COLO668 (cell line): ENCODE data around the gene SCAANT1.

Source experiments
- DNase-seq: peaks from one replicate; lab custom pipeline; 2025; ENCODE audit not compliant: unreplicated experiment; lab: John Stamatoyannopoulos, UW

Gene SCAANT1

DNA sequence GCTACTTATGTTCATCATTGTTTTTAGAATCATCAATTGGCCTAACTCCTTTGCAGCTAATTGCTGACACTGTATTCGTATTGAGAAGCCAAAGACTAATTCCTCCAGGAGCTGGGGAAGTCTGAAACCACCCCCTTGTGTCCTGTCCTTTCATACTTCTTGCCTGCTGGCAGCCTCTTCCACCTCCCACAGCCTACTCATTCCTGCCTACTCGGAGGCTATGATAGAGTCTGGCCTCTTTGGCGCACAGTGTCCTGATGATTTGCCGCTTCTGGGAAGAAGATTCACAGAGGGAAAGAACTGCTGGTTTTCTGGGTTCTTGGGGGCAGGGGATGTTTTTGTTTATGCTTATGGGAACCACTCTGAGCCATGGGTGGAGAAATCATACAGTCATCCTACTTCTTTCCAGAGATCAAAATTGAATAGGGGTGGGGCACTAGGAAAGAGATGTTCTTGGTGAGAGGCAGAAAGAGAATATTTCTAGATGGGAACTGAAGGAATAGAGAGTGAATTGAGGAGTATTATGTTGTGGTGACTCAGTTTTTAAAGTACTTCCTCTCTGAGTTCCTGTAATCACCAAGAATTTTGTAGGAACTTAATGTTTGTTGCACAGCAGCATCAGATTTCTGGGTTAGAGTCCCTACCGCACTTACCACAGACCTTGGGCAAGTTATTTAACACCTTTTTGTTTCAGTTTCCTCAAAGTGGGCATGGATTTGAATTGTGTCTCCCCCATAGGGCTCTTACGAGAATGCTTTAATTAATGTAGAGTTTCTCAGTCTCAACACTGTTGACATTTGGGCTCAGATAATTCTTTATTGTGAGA, 22.1 kb upstream of the SCAANT1 start:
- no peak for DNase-seq

DNA sequence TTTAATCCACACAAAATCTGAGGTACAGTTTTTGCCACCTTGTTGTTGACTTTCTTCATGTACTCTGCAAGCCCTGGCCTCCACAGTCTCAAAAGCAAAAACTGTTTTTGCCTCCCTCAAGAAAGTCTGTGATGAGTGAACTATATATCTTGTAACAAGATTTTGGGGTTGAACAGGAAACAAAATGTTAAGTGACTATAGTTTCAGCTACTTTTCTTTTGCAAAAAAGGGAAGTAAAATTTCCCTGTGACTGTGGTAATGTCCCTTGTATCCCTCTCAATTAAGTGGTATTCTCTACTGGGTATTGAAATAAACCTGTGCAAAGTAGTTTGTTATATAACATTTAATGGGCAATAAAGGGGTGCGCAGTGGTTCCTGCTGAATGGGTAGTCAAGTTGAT, 21.3 kb upstream of the SCAANT1 start:
- no peak for DNase-seq

DNA sequence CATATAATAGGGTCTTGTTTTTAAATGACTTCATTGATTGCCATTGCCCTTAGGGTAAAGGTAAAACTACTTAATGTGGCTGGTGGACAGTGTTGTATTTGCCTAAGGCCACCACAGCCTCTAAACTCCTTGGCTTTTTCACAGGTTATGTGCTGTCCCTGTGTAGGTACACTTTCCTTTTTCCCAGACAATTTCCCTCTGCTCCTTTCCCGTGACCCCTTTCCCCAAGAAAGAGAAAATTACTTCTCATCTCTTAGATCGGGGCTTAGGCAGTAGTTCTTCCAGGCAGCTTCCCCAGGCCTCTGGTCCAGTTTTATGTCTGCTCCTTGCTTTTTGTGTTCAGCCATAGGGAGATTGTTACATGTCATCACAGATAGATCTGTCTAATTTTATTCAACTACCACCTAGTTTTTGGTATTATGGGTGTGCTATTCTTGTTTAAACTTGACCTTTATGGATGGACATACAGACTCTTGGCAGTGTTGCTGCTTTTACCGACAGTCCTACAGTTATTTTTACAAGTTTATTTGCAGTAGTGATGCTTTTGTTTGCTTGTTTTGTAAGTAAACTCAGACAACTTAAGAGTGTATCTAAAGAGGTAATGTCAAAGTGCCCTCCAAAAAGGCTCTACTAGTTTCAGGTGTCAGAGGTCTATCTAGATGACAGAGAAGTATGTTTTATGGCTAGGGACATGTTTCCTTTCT, 20.5 kb upstream of the SCAANT1 start:
- no peak for DNase-seq

DNA sequence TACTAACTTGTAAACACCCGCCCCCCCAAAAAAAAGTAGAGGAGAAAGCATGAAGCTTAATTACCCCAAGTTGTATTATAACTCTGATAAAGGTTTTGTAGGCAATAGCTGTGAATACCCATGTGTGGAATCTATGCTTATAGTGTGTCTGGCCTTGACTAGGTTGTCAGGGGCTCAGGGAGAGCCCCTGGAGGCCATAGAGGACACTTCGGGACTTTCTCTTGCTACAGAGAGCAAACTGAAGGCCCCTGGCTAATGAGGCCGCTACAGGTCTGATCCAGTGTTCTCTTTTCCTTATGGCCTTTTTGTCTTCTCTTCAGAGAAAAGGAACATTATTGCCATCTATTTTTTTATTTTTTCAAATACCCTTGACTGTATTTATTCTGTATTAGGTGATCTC, 19.1 kb upstream of the SCAANT1 start:
- no peak for DNase-seq

DNA sequence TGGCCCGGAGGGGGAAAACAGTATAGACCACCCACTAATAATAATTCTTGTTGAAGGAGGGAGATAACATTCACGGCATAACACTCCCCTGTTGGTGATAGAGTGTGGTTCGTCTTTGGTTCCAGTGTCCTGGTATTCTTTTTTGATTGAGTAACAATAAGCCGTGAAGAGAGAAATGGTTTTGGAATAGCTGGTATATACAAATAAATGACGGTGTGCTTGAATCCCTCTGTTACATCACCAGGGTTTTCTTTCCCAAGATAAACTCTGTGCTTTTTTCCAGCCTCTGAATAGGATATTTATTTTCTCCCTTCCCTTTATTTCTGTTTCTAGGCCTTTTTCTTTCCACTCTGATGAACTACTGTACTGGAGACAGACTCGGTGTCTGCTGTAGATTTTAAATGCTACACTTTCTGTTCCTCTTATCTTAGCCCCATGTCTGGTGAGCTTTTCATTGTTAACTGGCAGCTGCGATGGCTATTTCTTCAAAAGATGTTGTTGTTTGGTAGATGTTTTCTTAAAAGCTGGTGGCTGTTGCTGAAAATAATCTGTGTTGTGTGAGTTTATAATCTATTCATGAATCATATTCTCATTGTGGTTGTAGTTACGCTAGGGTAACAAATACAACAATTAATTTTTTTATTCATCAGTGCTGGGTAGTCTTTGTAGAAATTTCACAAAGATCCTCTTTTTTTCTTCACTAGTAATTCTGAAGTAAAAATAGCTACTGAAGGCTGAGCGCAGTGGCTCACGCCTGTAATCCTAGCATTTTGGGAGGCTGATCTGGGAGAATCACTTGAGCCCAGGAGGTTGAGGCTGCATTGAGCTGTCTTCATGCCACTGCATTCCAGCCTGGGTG, 15.5 kb upstream of the SCAANT1 start:
- DNase-seq = no peak

DNA sequence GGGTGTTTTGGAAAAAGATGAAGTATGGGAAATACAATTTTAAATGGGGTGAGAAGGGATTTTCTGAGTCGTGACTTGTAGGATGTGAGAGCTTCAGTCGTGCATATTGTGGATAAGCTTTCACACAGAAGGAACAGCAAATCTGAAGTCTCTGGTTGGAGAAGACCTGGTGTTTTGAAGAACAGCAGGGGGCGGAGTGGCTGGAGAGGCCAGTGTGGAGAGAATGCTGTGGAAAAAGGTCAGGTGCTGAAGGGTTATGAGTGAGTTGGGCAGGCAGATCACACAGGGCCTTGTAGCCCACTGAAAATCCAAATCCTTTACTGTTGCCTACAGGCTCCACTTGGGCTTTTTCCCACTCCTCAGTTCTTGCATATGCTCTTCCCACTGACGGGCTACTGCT, 14.1 kb upstream of the SCAANT1 start:
- DNase-seq = no peak

DNA sequence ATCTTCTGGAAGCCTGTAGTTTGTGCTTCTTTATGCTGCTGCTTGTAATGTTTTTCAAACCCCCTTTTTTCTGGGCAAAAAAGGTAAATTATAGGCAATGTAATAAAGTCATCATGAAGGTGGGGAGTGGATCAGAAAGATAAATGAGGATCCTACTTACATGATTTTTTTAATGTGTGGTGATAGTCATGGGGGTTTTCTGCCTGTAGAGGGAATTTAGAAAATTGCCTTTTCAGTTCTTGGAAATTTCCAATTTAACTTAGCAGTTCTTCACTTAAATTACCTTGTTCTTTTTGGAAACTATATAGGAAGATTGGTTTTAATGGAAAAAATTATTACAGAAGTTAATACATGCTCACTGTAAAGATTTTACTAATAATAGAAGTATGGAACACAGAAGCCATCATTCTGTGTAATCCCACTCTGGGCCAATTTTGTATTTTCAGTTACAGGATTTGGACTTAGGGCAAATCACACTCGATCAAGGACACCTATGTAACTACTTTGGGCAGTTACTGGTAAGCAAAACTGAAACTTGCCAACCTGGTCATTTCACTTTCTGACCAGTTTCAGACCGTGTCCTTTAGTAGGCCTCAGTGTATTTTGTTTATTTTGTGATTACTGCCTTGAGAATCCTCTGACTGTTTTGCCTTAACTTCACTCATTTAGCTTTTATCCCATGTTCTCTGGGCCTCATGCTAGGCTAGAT, 10.5 kb upstream of the SCAANT1 start:
- DNase-seq = no peak

DNA sequence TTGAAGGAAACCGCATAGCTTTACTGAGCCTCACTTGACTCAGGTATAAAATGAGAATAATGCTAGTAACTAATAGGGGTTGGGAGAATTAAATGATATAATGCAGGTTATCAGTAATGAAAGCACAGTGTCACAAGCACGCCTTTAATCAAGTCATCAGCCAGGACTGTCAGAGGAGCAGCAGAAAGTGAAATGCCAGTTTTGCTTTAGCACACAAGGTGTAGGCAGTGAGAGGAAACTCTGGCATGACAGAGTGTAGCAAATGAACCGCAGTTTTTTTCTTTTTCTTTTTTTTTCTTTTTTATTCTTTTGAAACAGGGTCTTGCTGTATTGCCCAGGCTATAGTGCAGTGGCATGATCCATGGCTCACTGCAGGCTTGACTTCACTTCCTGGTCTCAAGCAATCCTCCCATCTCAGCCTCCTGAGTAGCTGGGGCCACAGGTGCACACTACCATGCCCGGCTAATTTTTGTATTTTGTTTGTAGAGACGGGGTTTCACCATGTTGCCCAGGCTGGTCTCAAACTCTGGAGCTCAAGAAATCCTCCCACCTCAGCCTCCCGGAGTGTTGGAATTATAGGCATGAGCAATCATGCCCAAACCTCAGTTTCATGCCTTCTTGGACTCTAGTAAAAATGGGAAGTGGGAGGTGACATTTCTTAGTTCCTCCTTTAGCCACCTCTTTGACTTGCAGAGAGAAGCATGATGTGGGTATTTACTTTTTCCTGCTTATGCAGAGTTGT, 9.7 kb upstream of the SCAANT1 start:
- no peak for DNase-seq

DNA sequence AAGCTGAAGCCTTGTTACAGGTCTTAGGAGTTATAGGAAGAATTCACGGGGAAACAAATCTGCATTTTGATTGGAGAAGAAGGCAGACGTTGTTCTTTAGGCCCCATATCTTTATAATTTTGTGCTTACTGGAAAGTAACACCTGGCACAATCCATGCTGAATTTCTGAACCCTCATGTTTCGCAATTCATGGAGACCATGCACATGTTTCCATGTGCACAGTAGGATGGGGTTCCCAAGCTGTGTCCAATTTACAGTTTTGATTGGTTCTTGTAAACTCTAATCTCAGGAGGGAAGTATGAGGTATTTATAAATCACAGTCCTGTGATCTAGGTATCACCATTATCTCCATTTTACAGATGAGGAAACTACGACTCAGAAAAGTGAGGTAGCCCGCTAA, 7.8 kb upstream of the SCAANT1 start:
- DNase-seq = no peak

DNA sequence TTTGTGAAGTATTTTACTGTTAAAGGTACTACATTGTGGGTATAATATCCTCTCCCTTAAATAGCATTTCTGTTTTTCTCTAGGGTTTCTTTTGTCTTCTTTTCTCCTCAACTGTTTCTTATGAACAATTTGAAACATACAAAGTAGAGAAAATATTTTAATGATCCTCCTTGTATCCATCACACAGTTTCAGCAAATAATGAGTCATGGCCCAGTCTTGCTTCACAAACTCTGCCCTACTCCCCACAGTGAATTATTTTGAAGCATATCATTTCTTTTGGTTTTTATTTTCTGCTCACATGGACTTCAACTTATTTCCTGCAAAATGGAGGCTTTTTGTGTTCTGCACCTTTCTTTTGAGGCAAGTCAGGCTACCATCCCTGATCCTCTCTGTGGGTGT, 6.1 kb upstream of the SCAANT1 start:
- no peak for DNase-seq

DNA sequence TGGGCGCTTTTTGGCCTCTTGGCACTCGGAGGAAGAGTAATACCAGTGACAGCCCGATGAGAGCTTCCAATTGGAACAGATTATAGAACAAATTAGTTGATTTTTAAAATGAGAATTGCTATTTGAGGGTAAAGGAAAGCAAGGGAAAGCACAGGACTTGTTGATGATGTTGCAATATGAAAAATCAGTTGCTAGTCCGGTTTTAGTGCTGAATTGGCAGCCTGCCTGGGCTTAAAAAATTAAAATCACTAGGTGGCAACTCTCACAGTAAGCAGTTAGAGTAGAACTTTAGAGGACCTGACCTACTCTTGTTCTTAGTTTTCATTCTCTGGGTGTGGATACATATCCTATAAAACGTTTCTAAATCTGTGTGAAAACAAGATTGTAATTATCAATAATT, 2.1 kb upstream of the SCAANT1 start:
- DNase-seq = no peak

DNA sequence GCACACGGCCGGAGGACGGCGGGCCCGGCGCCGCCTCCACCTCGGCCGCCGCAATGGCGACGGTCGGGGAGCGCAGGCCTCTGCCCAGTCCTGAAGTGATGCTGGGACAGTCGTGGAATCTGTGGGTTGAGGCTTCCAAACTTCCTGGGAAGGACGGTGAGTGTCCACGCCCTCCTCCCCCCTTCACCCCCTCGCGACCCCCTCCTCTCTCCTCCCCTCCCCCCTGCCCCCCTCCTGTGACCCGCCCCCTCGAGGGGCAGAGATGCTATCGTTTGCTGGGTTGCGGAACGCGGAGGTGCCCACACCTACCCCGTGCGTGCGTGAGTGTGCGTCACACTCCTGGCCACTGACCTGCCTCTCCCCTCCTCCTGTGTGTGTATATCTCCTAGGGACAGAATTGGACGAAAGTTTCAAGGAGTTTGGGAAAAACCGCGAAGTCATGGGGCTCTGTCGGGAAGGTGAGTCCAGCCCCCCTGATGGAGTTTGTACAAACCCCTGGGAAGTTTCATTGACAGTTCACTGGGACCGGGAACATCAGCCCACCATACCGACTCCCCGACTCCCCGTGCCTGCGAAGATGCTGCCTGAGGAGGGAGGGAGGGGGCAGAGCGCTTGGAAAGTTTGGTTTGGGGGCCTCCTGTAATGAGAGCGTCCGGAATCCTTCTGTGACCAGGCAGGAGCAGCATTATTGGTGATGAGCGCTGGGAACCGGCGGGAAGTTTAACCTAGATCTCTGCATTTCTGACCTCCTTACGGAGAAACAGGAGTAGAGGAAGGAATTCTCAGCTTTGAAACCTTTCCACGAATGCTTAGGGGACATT, 795 bp upstream of the SCAANT1 start:
- peak; percentile 40 for DNase-seq

DNA sequence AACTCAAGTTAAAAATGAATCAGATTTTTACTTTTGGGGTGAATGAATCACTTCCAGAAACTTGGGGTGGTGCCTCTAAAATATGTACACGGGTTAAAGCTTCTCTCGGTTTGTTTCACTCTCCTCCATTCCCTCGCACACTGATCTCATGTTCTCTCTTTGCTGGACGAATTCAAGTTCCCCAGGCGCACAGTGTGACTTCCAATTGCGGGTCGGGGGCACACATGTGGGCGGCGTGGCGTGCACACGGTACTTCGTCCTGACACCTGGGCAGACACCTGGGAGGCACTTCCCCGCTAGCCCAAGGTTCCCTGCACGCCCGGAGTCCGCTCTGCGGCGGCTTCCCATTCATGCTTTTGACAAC, 692 bp downstream of the SCAANT1 start:
- DNase-seq = no peak

DNA sequence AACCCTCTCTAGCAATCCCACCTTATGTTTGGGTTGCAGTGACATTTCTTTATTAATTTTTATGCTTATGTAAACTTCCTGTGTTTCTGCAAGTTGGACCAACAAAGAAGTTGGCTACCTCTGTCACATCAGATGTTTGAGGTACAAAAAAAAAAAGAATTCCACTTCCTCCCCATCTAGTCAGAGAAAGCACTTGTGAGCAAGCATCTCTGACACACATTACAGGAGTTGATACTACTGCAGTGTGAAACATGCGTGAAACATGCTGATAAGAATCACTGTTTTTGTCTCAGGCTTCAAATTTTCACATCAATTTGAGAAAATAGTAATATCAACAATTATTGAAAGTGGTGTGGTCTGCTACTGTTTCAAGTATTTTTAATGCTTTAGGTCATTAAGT, 1.3 kb downstream of the SCAANT1 start:
- no peak for DNase-seq

DNA sequence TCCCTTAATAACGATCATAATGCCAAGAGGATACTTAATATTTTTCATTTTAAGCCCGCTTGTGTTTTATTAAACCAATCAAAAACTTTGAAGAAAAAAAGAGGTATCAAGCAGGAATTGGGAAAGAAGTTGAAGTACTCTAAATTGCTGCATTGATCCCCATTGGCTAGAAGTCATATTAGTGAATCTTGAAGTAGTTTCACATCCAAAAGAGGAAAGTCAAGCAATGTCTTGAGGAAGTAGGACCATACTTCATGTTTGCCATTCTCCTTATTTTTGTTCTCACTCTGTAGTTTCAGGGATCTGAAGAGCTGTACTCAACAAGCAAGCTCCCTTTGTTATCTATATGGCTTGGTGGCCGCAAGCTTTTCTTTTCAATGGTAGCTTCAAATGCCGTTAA, 2.2 kb downstream of the SCAANT1 start:
- DNase-seq = no peak

DNA sequence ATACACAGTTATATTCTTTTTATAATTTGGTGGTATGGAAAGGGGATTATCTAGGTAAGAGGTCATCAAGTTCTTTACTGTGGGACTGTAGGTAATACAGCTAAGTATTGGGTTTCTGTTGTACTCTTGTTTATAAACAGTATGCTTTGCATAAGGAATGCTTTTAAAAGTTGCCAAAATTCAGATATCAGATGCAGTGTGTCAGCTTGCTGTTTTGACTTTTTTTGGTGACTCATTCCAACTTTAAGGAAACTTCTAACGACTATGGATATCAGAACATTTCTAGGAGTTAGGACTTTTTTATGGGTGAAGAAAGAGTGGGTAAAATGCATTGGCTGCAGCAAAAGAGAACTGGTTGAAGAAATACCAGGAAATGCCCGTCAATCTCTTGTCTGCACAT, 2.8 kb downstream of the SCAANT1 start:
- DNase-seq = no peak

DNA sequence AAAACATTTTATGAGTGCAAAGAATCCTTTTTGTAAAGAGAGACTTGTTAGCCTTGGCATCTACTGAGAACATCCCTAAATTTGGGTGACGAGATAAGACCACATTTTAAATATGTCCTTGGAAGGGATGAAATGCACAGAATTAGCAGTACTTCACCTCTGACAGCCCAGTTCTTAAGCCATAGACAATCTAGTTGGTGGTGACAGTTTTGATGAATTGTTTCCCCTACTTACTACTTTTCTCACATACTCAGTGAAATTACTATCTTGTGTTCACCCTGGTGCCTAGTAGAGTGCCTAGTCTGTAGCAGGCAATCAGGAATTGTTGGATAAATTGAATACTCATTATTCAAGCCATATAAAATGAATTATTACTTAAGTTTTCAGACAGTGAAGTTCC, 3.4 kb downstream of the SCAANT1 start:
- no peak for DNase-seq

DNA sequence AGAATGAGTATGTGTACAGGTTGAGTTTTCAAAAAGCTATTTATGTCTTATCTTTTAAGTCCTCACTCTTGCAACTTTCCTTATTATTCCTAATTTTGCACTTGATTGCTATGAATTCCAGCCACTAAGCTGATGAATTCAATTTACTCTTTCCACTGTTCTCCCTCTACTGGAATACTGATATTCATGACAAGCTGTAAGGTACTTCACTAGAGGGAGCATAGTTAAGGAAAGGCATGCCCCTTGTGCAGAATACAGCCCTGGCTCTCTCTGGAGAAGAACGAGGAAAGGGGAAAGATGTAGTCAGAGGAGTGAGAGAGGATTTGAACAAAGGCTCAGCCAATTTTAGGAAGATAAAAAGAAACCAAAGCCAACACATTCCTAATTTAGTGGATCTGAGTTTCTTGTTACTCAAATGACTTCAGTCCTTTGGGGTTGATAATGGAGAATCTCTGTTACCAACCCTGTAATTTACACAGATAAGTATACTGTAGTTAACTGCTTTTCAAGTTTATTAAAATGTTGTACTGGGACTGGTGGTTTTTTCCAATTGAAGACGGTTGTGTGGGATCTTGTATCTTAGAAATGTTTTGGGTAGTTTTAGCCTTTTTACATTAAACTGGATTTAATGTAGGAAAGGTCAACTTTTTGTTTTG, 4.0 kb downstream of the SCAANT1 start:
- no peak for DNase-seq
